WTC11 (cell line): ENCODE measurements around the gene MRC1. TPM values are rescaled to one million over a fixed set of nuclear protein-coding genes. Genes with fewer than 3 reads are reported as not detected.

ENCODE experiments used
- ATAC-seq: fragments of 200-7000 bp; cut with Tn5 transposase; 2 replicates; pipeline ENCODE4 v1.10.0; 2021; ENCODE audit warnings: mild to moderate bottlenecking, moderate library complexity
- CTCF ChIA-PET: fragments of 300-600 bp; sonication (Branson Sonifier 250); formaldehyde crosslinking; loops from one replicate; lab custom pipeline; 2021; ENCODE audit warnings: antibody characterized with exemption; lab: Charles Lee
- POLR2A ChIA-PET: fragments of 350-600 bp; sonication (Branson Sonifier 250); formaldehyde crosslinking; loops from one replicate; lab custom pipeline; 2021; ENCODE audit warnings: antibody characterized with exemption; lab: Charles Lee
- DNase-seq: peaks from one replicate; pipeline ENCODE4 v3.0.0; 2021; ENCODE audit warnings: low spot score
- H3K27ac Mint-ChIP-seq: 2 replicates; pipeline ENCODE4 v1.8.0; 2021; ENCODE audit warnings: mixed read lengths
- H3K27me3 Mint-ChIP-seq: 2 replicates; pipeline ENCODE4 v1.8.0; 2021; ENCODE audit warnings: low read depth, mild to moderate bottlenecking, moderate library complexity, mixed read lengths
- H3K36me3 Mint-ChIP-seq: 2 replicates; pipeline ENCODE4 v1.8.0; 2021; ENCODE audit warnings: mixed read lengths
- H3K4me1 Mint-ChIP-seq: 2 replicates; pipeline ENCODE4 v1.8.0; 2022; ENCODE audit warnings: mixed read lengths
- H3K4me3 Mint-ChIP-seq: 2 replicates; pipeline ENCODE4 v1.8.0; 2021; ENCODE audit warnings: mild to moderate bottlenecking, moderate library complexity, mixed read lengths
- H3K9me3 Mint-ChIP-seq: 2 replicates; pipeline ENCODE4 v1.8.0; 2021; ENCODE audit warnings: mixed read lengths
- AR ChIP-seq: fragments of 250-450 bp; sonication (Bioruptor Pico); IDR thresholded peaks from 2 replicates; pipeline ENCODE4 v1.9.0; 2021; ENCODE audit warnings: mild to moderate bottlenecking
- ATF2 ChIP-seq: sonication (generic); formaldehyde crosslinking; IDR thresholded peaks from 2 replicates; pipeline ENCODE4 v1.8.1; 2022; ENCODE audit warnings: low read depth, missing genetic modification reagents, borderline replicate concordance
- CBFB ChIP-seq: sonication (generic); formaldehyde crosslinking; IDR thresholded peaks from 2 replicates; pipeline ENCODE4 v1.8.1; 2022; ENCODE audit warnings: mild to moderate bottlenecking, low read depth, missing genetic modification reagents
- CREB1 ChIP-seq: sonication (generic); formaldehyde crosslinking; IDR thresholded peaks from 2 replicates; pipeline ENCODE4 v1.8.0; 2023; ENCODE audit warnings: mild to moderate bottlenecking, missing genetic modification reagents
- CREM ChIP-seq: sonication (generic); formaldehyde crosslinking; IDR thresholded peaks from 2 replicates; pipeline ENCODE4 v1.8.1; 2022; ENCODE audit warnings: mild to moderate bottlenecking, missing genetic modification reagents, moderate library complexity
- FOXJ3 ChIP-seq: sonication (generic); formaldehyde crosslinking; IDR thresholded peaks from 2 replicates; pipeline ENCODE4 v1.9.0; 2021; ENCODE audit warnings: missing genetic modification reagents, mild to moderate bottlenecking, borderline replicate concordance
- FOXK1 ChIP-seq: sonication (generic); formaldehyde crosslinking; IDR thresholded peaks from 2 replicates; pipeline ENCODE4 v1.8.0; 2022; ENCODE audit warnings: mild to moderate bottlenecking, moderate library complexity, missing genetic modification reagents
- JUN ChIP-seq: sonication (generic); formaldehyde crosslinking; IDR thresholded peaks from 2 replicates; pipeline ENCODE4 v1.8.0; 2023; ENCODE audit warnings: mild to moderate bottlenecking, missing genetic modification reagents
- ZNF138 ChIP-seq: sonication (generic); formaldehyde crosslinking; conservative IDR thresholded peaks from 2 replicates; pipeline ENCODE4 v1.8.1; 2022; ENCODE audit warnings: mild to moderate bottlenecking, moderate library complexity, missing genetic modification reagents
- ZNF281 ChIP-seq: sonication (generic); formaldehyde crosslinking; IDR thresholded peaks from 2 replicates; pipeline ENCODE4 v1.8.0; 2023; ENCODE audit warnings: mild to moderate bottlenecking, missing genetic modification reagents
- ZNF416 ChIP-seq: fragments of 250-450 bp; sonication (Bioruptor Pico); IDR thresholded peaks from 2 replicates; pipeline ENCODE4 v1.9.0; 2021; ENCODE audit warnings: mild to moderate bottlenecking, inconsistent platforms
- ZNF512 ChIP-seq: sonication (generic); formaldehyde crosslinking; IDR thresholded peaks from 2 replicates; pipeline ENCODE4 v1.8.1; 2022; ENCODE audit warnings: missing genetic modification reagents, borderline replicate concordance
- total RNA-seq: library from RNA; stranded (reverse); gene quantifications from 3 replicates; pipeline ENCODE4 v1.2.3, GENCODE V29; 2021

MRC1 gene
- total RNA-seq, 1 experiment from 2014 or later, result 0.33 TPM

GRCh38 chr10:17914169-17915045, 105.3 kb downstream of the MRC1 start (continued):
- TF ChIP-seq ZNF512 (CRISPR knock-in tag) (no peak), ATF2 (CRISPR knock-in tag) (no peak), CREB1 (CRISPR knock-in tag) (no peak), FOXK1 (CRISPR knock-in tag) (no peak), ZNF281 (CRISPR knock-in tag) (no peak), ZNF138 (CRISPR knock-in tag) (no peak), CREM (CRISPR knock-in tag) (no peak), AR (no peak), ZNF416 (CRISPR knock-in tag) (no peak), JUN (CRISPR knock-in tag) (no peak)

- Mint-ChIP-seq H3K4me3 (no peak overlapping the region), H3K4me1 (peaks cover 5% of the 10 kb centered on the region), H3K27ac (no peak overlapping the region), H3K27me3 (no peaks in the 10 kb centered on the region), H3K36me3 (peaks cover 5% of the 10 kb centered on the region), H3K9me3 (peaks cover 28% of the 10 kb centered on the region)
- ChIA-PET CTCF (no interaction called here), POLR2A (no interaction called here)
- no peak for DNase-seq
- TF ChIP-seq FOXJ3 (CRISPR knock-in tag) (no peak), ATF2 (CRISPR knock-in tag) (no peak), AR (no peak), CBFB (CRISPR knock-in tag) (no peak)
- no peak for ATAC-seq
These were observed 106.0 kb downstream of the MRC1 start for GRCh38 chr10:17915181-17915580.
